ENCODE data around the gene SEC14L1.

The SEC14L1 gene

DNA sequence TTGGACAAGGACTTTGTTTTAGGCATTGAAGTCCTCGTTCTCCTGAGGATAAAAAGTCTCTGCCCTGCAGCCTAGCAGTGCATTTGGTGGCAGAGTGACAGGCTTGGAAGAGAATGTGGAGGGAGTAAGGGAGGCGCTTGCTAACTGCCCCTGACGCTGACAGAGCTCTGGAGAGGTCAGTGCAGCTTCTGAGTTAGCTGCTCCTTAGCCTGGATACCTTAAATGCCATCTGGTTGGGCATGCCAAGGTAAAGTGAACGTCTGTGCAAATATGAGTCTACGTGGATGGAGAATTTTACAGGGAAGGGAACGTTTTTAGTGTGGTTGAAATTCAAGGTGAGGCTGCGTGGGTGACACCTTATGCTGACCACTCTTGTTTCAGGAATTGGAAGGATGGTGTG, 44.4 kb downstream of the SEC14L1 start:
- in situ Hi-C loops (cut with HindIII; ENCODE audit: low sequenced_read_pairs), result no loop called here

DNA sequence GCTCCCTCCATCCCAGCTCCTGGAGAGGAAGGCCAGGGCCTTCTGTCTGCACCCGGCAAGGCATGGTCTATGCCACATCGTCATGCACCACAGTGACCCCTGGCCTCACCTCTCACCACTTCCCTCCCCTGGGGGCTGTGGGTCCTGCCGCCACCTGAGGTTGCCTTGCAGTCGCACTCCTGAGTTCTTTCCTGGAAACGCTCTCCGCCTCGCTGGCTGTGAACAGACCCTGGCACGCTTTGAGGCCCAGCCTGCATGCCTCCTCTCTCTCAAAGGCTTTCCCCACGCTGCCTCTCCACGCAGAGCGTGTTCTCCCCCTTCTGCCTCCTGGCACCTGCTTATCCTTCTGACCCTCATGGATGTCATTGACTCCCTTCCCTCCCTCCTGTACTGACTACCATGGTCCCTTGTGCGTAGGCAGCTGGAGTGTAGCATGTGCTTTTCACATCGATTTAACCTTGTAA, 45.4 kb downstream of the SEC14L1 start:
- in situ Hi-C loops (cut with HindIII; ENCODE audit: low sequenced_read_pairs), result no loop called here

DNA sequence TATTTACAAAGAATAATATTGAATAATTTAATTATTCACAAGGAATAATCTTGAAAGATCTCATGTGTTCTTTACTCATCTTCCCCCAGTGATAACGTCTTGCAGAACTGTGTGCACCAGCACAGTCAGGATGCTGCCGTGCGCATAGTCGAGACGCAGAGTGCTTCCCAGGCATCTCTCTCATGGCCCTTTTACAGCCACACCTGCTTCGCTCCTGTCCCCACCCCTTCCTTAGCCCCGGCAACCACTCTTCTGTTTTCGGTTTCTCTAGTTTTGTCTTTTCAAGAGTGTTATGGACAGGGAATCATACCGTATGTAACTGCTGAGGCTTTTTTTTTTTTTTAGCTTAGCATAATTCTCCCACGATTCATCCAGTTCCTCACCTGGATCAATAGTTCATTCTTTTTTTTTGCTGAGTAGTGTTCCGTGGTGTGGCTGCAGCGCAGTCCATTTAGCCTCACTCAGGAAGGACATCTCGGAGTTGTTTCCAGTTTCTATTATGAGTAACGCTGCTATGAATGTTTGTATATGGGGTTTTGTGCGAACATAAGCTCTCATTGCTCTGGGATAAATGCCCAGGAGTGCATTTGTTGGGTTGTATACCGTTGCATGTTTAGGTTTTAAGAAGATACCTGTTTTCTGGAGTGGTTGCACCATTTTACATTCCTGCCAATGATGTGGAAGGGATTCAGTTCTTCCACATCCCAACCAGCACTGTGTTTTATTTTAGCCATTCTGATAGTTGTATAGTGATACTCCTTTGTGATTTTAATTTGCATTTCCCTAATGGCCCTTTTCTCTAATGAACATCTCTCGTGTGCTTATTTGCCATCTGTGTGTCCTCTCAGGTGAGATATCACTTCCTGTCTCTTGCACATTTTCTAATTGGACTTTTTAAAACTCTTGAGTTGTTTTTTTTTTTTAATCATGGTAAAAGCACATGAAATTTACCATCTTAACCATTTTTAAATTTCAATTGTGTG, 47.6 kb downstream of the SEC14L1 start:
- in situ Hi-C loops (cut with HindIII; ENCODE audit: low sequenced_read_pairs), result no loop called here

DNA sequence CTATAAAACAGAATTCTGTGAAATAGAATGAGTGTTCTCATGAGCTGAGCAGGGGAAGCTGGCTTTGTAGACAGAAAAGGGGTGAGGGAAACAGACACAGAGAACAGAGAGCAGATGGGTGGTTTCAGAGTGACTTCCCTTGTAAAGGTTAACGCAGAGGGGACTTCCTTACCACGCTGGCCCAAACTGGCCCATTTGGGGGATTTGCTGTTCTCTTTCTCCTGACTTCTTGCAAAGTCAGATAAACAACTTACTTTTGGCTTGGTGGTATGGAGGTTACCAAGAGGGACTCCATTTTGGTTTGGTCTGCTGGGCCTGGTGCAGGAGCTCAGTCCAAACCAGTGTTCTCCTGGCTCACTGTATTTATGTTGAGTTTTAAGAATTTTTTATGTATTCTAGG, 48.4 kb downstream of the SEC14L1 start:
- in situ Hi-C loops (cut with HindIII; ENCODE audit: low sequenced_read_pairs), result no loop called here

DNA sequence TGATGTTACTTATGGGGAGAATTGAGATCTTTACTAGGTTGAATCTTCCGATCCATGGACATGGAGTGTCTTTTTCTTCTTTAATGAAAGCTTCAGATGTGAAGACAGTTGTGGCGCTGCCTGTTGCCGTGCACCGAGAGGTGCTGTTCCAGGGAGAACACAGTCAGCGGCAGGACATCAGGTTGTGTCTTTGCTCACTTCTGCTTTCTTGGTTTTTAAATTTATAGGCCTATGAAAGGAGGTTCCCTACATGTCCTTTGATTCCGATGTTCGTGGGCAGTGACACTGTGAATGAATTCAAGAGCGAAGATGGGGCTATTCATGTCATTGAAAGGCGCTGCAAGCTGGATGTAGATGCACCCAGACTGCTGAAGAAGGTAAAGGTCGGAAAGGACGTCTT, 49.8 kb downstream of the SEC14L1 start:
- in situ Hi-C loops (cut with HindIII; ENCODE audit: low sequenced_read_pairs), result no loop called here

DNA sequence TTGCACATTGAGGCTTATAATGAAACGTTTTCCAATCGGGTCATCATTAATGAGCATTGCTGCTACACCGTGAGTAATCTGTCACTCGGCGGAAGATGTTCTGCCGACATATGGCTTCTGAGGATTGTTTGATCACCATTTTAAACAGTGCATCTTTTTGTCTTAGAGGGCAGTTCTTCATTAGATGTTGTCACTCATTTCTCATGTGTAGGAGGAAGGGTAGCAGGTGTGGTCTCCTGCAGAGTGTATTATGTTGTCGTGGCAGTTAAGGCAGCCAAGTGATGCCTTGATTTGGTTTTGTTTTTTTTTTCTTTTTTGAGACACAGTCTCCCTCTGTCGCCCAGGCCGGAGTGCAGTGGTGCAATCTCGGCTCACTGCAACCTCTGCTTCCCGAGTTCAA, 50.5 kb downstream of the SEC14L1 start:
- in situ Hi-C loops (cut with HindIII; ENCODE audit: low sequenced_read_pairs), result no loop called here

DNA sequence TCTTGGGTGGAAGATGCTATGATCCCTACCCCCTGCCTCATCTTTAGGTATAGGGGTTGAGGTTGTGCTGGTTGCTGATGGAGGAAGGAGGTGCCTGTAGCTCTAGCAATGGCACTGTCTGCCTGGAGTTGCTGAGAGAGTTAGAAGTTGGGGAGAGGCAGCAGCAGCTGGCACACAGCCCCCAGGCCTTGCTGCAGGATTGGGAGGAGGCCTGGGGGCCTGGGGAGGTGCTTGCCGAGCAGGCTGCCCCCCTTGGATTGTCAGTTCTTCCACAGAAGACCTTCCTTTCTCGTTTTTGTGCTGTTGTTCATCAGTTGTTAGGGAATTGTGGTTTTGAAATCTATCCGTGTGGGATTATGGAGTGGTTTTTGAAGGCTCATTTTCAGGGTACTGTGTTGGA, 52.9 kb downstream of the SEC14L1 start:
- in situ Hi-C loops (cut with HindIII; ENCODE audit: low sequenced_read_pairs), result no loop called here

DNA sequence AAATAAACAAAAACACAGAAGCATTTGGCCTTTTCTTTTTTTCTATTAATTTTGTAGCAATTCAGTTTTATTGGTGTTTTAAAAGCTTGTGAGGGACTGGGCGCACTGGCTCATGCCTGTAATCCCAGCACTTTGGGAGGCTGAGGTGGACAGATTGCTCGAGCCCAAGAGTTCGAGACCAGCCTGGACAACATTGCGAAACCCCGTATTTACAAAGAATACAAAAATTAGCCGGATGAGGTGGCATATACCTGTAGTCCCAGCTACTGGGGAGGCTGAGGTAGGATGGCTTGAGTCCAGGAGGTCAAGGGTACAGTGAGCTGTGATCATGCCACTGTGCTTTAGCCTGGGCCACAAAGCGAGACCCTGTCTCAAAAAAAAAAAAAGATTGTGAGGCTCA, 53.4 kb downstream of the SEC14L1 start:
- in situ Hi-C loops (cut with HindIII; ENCODE audit: low sequenced_read_pairs), result no loop called here

DNA sequence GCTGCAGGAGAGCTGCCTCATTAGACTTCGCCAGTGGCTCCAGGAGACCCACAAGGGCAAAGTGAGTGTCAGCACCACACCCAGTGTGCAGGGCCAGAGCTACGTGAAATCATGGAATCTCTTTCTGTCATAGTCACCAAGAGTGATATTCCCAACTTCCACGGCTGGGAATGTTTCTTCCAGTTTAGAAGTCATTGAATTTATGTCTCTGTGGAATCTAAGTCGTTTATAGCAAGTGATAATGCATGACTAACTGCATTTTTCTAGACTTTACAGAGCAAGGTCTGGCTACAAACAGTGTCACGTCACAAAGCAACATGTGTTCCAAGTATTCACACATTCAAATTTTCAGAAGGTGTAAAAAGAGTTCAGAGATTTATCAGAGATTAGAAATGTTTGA, 55.5 kb downstream of the SEC14L1 start:
- in situ Hi-C loops (cut with HindIII; ENCODE audit: low sequenced_read_pairs), result no loop called here

DNA sequence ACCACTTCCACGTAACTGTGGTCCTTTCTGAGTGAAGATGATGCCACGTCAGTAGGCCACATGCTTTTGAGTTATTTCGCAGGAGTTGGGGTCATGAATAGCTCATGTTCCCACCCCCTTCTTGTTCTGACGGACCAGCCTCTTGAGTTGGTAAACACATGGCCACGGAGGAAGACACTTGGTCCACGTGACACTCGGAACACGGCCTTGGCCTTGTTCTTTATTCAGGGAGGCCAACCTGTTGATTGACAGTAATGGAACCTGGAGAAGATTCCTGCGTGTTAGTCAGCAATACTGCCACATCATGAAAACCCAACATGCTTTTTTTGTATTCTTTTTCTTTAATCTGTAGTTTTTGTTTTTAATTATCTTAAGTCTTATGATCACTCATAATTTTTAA, 56.3 kb downstream of the SEC14L1 start:
- in situ Hi-C loops (cut with HindIII; ENCODE audit: low sequenced_read_pairs), result no loop called here

DNA sequence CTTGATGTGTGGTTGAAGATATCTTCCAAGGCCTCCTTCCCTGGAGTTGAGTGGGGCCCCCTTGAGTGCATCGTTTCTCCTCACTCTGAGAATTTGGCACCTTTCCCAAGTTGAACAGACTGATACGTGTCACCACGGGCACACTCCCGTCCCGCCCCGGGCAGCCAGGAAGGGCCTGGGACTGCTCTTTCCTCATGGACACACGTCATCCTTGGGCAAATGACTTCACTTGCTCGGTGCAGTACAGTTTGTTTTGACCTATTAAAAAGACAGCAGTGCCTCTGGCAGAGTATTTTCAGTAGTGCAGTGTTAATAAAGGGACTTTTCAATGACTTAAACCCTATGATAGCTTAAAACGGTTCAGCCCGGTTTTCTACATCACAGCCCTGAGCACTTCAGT, 59.9 kb downstream of the SEC14L1 start:
- in situ Hi-C loops (cut with HindIII; ENCODE audit: low sequenced_read_pairs), result no loop called here

DNA sequence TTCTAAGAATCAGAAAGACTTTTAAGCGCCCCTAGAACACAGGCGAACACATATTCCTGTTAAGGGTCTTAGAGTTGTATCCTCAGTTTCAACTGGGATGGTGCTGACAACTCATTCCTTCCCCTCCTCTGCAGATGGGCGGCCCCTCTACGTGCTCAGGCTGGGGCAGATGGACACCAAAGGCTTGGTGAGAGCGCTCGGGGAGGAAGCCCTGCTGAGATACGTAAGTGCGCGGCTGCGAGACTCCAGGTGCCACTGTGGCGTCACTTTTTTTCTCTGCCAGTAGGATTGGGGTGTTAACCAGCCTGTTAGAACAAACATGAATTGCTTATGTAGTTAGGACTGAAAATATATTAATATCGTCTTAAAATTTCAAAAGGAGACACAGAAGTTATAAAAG, 62.7 kb downstream of the SEC14L1 start:
- in situ Hi-C loops (cut with HindIII; ENCODE audit: low sequenced_read_pairs), result no loop called here

DNA sequence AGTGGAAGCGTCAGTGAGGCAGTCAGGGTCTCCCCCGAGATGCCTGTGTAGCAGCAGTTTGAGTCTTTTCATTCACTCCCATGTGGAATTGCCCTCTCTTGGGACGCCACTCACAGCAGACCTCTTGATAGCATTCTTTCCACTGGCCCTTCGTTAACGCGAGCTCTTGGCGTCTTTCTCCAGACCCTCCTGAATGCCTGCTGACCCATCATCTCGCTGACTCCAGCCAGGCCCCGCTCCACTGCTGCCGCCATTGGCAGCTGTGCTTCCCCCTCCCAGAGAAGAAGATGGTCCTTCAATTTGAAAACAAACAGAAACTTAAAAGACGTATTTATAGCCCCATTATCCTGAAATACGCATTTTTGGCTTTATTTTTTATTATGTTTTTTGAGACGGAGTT, 63.1 kb downstream of the SEC14L1 start:
- in situ Hi-C loops (cut with HindIII; ENCODE audit: low sequenced_read_pairs), result no loop called here

DNA sequence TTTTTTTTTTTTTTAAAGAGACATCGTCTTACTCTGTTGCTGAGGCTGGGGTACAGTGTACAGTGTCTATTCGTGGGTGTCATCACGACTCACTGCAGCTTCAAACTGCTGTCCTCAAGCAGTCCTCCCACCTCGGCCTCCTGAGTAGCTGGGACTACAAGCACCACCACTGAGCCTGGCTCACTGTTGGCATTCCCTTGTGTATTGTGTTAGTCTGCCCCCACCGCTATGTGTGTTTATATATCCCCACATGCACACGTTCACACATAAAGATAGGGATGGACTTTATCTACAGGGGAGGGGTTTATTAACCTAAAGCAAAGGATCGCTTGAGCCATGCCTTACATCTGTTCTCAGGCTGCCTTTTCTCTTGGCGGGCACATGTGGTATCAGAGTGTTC, 63.8 kb downstream of the SEC14L1 start:
- in situ Hi-C loops (cut with HindIII; ENCODE audit: low sequenced_read_pairs), result no loop called here

DNA sequence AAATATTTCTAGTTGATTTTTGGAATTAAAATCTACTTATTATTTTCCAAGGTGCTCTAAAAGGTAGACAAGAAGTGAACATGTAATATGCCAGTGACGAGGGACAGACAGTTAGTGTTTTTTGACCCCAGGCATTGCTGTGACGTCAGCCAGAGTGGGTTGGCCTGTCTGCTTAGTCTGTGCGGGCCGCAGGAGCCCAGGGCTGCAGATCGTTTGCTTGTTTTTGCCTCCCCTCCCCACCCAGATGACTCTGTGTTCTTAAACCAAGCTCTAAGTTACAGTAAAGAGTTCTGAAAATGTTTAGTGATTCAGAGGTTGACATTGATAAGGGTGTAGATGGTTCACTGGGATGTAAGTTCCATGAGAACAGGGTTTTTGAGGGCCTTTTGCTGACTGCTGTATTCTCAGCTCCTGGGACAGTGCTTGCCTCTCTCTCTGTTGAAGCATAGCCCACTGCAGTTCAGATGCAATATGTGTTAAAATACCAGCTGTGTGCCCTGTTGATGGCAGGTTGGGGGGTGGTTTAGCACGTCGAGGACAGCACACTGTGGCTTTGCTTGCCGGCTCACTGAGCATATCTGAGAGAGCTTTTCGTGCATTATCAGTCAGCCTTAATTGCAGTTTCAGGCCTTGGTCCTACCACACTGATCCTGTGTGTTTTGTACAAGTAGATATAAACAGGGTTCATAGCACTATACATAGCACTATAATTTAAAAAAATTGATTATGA, 64.8 kb downstream of the SEC14L1 start:
- in situ Hi-C loops (cut with HindIII; ENCODE audit: low sequenced_read_pairs), result no loop called here

DNA sequence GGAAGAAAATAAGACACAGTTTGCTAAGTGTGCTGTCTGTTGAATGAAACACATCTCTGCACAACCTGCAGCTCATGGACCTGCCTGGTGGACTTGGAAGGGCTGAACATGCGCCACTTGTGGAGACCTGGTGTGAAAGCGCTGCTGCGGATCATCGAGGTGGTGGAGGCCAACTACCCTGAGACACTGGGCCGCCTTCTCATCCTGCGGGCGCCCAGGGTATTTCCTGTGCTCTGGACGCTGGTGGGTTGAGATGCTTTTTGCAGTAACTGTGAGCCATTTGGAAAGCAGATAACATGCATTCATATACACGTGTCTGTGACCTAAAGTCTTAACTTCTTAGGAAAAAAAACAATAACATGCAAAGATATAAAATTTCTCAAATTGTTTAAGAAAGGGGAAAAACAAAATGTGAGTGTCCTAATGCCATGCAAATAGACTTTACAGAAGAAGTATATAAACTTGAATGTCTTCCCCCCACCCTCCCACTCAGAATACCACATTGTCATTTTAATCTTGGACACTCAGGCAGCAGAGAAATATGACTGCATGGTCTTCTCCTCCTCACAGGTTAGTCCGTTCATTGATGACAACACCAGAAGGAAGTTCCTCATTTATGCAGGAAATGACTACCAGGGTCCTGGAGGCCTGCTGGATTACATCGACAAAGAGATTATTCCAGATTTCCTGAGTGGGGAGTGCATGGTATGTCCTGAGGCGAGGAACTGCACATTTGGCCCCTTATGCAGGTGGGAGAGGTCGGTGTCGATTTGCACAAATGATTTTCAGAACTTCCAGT, 65.6 kb downstream of the SEC14L1 start:
- in situ Hi-C loops (cut with HindIII; ENCODE audit: low sequenced_read_pairs), result no loop called here

DNA sequence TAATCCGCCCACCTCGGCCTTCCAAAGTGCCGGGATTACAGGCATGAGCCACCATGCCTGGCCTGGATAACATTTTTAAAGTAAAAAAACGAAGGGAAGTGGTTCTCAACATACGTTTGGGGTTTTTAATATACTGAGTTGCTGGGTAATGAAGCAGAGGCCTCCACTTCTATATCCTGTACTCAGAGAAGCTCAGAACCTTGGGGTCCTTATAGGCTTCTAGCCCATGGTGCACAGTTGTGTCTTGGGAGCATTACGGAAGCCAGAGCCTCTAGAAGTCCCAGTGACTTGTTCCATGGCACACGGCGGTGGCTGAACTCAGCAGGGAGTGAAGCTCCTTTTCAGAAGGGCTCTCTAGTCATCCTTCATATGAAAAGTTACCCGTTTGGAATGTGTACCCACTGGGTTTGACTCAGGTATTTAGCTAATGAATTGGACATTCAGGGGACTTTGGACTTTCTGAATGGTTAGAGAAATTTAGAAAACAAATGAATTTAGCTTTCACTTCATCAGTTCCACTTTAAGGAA, 67.0 kb downstream of the SEC14L1 start:
- in situ Hi-C loops (cut with HindIII; ENCODE audit: low sequenced_read_pairs), result no loop called here

DNA sequence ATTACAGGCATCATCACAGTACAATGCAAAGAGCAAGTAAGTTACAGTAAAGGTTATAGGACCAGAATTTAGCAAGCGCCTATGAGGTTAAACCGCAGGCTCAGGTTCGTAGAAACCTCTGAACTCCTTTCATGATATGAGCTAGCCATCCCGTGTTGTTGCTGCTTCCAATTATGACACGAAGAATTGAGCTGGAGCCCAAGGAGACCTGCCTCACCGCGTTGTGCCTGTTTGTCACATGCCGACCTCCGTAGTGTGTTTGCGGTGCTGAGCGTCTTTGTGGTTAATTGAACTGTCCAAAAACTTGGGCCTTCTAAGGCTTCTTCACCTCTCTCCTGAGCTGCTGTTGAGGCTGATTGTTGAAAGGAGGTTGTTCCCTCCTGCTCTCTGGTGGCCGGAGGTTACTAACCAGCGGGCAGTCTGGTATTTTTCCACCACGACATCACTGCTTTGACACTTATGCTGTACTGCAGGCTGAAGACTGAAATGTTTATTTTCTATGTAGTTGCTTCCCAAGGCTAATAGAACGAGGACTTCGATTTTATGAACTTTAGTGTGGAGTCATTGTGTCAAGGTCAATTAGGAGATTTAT, 67.5 kb downstream of the SEC14L1 start:
- in situ Hi-C loops (cut with HindIII; ENCODE audit: low sequenced_read_pairs), result no loop called here

DNA sequence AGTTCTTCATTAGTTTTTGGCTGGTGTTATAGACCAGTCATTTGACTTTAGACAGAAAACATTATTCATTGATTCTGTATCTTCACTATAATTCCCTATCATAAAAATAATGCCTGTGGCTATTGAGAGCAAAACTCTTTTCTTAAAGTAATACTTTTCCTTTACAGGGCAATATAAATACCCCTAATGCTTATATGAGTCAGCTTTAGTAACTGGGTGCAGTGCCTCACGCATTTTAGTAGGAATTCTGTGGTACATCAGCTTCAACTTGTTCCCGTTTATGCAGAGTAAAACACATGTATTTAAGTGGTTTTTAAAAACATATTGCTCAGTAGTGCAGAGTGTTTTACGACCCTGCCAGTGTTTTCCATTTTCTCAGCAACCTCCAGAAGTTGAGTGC, 68.1 kb downstream of the SEC14L1 start:
- in situ Hi-C loops (cut with HindIII; ENCODE audit: low sequenced_read_pairs), result no loop called here

DNA sequence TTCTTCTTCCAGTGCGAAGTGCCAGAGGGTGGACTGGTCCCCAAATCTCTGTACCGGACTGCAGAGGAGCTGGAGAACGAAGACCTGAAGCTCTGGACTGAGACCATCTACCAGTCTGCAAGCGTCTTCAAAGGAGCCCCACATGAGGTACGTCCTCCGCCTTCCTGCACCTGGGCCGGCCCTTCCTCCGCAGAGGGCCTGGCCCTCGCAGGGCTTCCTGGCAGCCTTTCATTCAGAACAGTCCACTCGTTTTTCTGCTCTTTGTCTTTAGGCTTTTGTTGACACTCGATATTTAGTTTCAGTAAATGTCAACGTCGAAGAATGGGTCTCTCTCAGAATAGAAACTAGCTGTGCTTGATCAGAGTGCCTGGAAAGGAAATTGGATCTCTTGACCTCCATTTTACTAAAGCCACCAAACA, 68.6 kb downstream of the SEC14L1 start:
- in situ Hi-C loops (cut with HindIII; ENCODE audit: low sequenced_read_pairs), result no loop called here

DNA sequence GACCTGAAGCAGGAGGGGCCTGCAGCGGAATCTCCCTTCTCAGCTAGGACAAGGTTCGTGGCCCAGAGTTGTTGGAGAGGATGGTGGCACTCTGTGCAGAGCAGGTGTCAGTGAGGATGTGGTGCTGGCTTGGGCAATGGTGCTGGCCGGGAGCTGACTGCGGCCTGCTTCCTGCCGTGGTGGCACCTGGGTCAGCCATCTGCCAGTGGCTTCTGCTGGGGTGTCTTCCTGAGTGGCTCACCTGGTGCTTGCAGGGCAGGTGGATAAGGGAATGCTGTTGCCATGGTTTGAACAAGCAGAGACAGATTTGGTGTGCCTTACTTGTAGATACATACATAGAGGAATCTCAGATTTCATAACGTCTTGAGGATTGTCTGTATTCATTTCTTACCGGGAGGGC, 69.6 kb downstream of the SEC14L1 start:
- in situ Hi-C loops (cut with HindIII; ENCODE audit: low sequenced_read_pairs), result no loop called here

Data from endothelial cell of hepatic sinusoid (primary cell).